Measurements from ENCODE around the gene ROBO2.

GRCh38 chr3:77601823-77602415 is 562.0 kb downstream of the ROBO2 start:
- TF ChIP-seq CHD2 (IDR thresholded peaks at IDR 0.05; ENCODE audit: borderline replicate concordance, low read depth, low read length) (no peak), SREBF2 (IDR thresholded peaks at IDR 0.05; ENCODE audit: low read length) (no peak), RFX5 (IDR thresholded peaks at IDR 0.05; ENCODE audit: low read depth, low read length) (no peak), CBFB (IDR thresholded peaks at IDR 0.05; ENCODE audit: low read depth) (no peak), CTCF (IDR thresholded peaks at IDR 0.05 in 2 of 3, conservative IDR thresholded peaks at IDR 0.05 in 1 of 3; ENCODE audit: control insufficient read depth in 2 of 3, extremely low read depth in 1 of 3, insufficient read depth in 1 of 3, low read depth in 3 of 3, low read length in 3 of 3) (no peak), NFIC (IDR thresholded peaks at IDR 0.05; ENCODE audit: low read depth, low read length) (no peak), EGR1 (IDR thresholded peaks at IDR 0.05; ENCODE audit: borderline replicate concordance in 1 of 2, low read depth in 2 of 2, low read length in 2 of 2) (no peak), POLR2A (IDR thresholded peaks at IDR 0.05; ENCODE audit: low read depth, low read length) (no peak), USF1 (IDR thresholded peaks at IDR 0.05; ENCODE audit: borderline replicate concordance, extremely low read length, insufficient read depth, low read depth, low read length) (no peak), EP300 (IDR thresholded peaks at IDR 0.05; ENCODE audit: borderline replicate concordance in 1 of 2, control insufficient read depth in 1 of 2, low read depth in 2 of 2, low read length in 2 of 2) (no peak), POLR2AphosphoS5 (IDR thresholded peaks at IDR 0.05; ENCODE audit: low read length) (no peak)
- TF ChIP-seq, protein P1, sequence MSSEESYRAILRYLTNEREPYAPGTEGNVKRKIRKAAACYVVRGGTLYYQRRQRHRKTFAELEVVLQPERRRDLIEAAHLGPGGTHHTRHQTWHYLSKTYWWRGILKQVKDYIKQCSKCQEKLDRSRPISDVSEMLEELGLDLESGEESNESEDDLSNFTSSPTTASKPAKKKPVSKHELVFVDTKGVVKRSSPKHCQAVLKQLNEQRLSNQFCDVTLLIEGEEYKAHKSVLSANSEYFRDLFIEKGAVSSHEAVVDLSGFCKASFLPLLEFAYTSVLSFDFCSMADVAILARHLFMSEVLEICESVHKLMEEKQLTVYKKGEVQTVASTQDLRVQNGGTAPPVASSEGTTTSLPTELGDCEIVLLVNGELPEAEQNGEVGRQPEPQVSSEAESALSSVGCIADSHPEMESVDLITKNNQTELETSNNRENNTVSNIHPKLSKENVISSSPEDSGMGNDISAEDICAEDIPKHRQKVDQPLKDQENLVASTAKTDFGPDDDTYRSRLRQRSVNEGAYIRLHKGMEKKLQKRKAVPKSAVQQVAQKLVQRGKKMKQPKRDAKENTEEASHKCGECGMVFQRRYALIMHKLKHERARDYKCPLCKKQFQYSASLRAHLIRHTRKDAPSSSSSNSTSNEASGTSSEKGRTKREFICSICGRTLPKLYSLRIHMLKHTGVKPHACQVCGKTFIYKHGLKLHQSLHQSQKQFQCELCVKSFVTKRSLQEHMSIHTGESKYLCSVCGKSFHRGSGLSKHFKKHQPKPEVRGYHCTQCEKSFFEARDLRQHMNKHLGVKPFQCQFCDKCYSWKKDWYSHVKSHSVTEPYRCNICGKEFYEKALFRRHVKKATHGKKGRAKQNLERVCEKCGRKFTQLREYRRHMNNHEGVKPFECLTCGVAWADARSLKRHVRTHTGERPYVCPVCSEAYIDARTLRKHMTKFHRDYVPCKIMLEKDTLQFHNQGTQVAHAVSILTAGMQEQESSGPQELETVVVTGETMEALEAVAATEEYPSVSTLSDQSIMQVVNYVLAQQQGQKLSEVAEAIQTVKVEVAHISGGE (CRISPR knock-in tag; IDR thresholded peaks at IDR 0.05), result no peak

All from GM12878 (cell line).